Gastroesophageal sphincter (tissue), 4 donors: Measurements from ENCODE around the gene MINDY3. TPM values are rescaled to one million over a fixed set of nuclear protein-coding genes. Genes with fewer than 3 reads are reported as not detected.
"Not testable (repeated sequence)": the region's sequence is repeated elsewhere in the genome, so short reads cannot be mapped to it uniquely, and the experiment has no call there.

Experiments
- ATAC-seq: fragments of 150-250 bp; one replicate; pipeline ENCODE4 v1.9.1; 2016; ENCODE audit warnings: mild to moderate bottlenecking, moderate library complexity
- H3K27ac ChIP-seq, 4 donors: fragments of 200-600 bp; sonication (generic) in 3 of 4; 1 replicate in 3 of 4; 2 replicates in 1 of 4; pipeline ENCODE4 v1.5.1; 2016 to 2019
- H3K27me3 ChIP-seq: fragments of 200-600 bp; sonication (generic); one replicate; pipeline ENCODE4 v1.5.1; 2019
- H3K36me3 ChIP-seq, 2 donors: fragments of 200-600 bp; sonication (generic); one replicate each; pipeline ENCODE4 v1.5.1; 2019; ENCODE audit warnings: control low read depth in 1 of 2
- H3K4me1 ChIP-seq, 3 donors: fragments of 200-600 bp; sonication (generic); 1 replicate in 2 of 3; 2 replicates in 1 of 3; pipeline ENCODE4 v1.5.1; 2016 to 2019; ENCODE audit warnings: control low read depth in 2 of 3
- H3K4me3 ChIP-seq, 2 donors: fragments of 200-600 bp; sonication (generic); one replicate each; pipeline ENCODE4 v1.5.1; 2019; ENCODE audit warnings: mild to moderate bottlenecking in 1 of 2, moderate library complexity in 1 of 2
- H3K9me3 ChIP-seq, 3 donors: fragments of 200-600 bp; sonication (generic); one replicate each; pipeline ENCODE4 v1.5.1; 2017 to 2019; ENCODE audit warnings: control low read depth in 2 of 3
- EP300 ChIP-seq: sonication (generic); formaldehyde crosslinking; IDR thresholded peaks from one replicate; pipeline ENCODE4 v1.6.1; 2017; ENCODE audit warnings: antibody characterized with exemption, mild to moderate bottlenecking
- POLR2A ChIP-seq, 2 donors: fragments of 450-650 bp; IDR thresholded peaks; one replicate each; pipeline ENCODE4 v1.6.1; 2017; ENCODE audit warnings: antibody characterized with exemption in 2 of 2, mild to moderate bottlenecking in 2 of 2, moderate library complexity in 1 of 2
- POLR2AphosphoS5 ChIP-seq: sonication (generic); formaldehyde crosslinking; IDR thresholded peaks from one replicate; pipeline ENCODE4 v1.6.1; 2017; ENCODE audit warnings: antibody characterized with exemption
- WGBS, 2 donors: methylation state at CpG; one replicate each; pipeline ENCODE4 v1.1.5; 2018; ENCODE audit warnings: low coverage in 1 of 2; 5-methylcytosine and 5-hydroxymethylcytosine counted together
- total RNA-seq, 4 donors: library from RNA; depleted of rRNA; stranded (reverse); fragments of >200 nt; gene quantifications; one replicate each; pipeline ENCODE4 v1.1.0, GENCODE V29; 2016
- TF ChIP-seq, protein P1 (sequence below), 4 experiments: fragments of 200-600 bp in 2 of 4; fragments of 450-650 bp in 2 of 4; sonication (generic) in 1 of 4; IDR thresholded peaks; one replicate each; pipeline ENCODE4 v1.5.1; 2017 to 2019; ENCODE audit warnings: antibody characterized with exemption in 4 of 4, mild to moderate bottlenecking in 2 of 4, moderate library complexity in 2 of 4

The MINDY3 gene
- total RNA-seq, 4 donors from 2014 or later = 21.8 to 93.6 (median 36.7) TPM

- 79% methylated on average over 2 of the region's 3 CpGs; no CpG with 5 or more reads in 1 of the 2 donors for WGBS, 2 donors
- Histone ChIP-seq H3K4me1 (no peaks in the 10 kb centered on the region), H3K27me3 (peaks cover 55% of the 10 kb centered on the region), H3K4me3 (no peak overlapping the region), H3K27ac (no peak overlapping the region), H3K9me3 (no peaks in the 10 kb centered on the region), H3K36me3 (no peaks in the 10 kb centered on the region)
- ATAC-seq = no peak
- TF ChIP-seq POLR2A (IDR thresholded peaks at IDR 0.05) (no peak), EP300 (no peak), POLR2AphosphoS5 (no peak)
- TF ChIP-seq, protein P1, sequence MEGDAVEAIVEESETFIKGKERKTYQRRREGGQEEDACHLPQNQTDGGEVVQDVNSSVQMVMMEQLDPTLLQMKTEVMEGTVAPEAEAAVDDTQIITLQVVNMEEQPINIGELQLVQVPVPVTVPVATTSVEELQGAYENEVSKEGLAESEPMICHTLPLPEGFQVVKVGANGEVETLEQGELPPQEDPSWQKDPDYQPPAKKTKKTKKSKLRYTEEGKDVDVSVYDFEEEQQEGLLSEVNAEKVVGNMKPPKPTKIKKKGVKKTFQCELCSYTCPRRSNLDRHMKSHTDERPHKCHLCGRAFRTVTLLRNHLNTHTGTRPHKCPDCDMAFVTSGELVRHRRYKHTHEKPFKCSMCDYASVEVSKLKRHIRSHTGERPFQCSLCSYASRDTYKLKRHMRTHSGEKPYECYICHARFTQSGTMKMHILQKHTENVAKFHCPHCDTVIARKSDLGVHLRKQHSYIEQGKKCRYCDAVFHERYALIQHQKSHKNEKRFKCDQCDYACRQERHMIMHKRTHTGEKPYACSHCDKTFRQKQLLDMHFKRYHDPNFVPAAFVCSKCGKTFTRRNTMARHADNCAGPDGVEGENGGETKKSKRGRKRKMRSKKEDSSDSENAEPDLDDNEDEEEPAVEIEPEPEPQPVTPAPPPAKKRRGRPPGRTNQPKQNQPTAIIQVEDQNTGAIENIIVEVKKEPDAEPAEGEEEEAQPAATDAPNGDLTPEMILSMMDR (IDR thresholded peaks at IDR 0.05) = no peak
Measured at GRCh38 chr10:15884447-15884846, 24.1 kb upstream of the MINDY3 start.

DNA sequence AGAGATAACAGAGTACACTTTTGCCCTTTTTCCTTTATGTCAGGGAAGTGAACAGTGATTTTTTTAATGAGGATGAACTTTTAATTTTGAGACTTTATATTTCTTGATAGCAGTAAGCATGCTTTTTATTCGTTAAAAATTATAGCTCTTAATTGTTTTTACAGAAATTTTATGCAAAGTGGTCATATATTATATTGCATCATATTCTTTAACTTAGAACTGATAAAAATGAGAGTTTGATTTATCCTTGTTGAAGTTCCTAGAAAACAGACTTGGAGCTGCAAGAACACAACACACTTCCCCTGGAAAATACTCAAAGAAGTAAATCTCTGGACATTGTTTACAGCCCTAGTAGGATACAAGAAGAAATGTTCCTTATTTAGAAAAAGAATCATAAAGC lies 21.2 kb upstream of the MINDY3 start:
- Histone ChIP-seq H3K27me3 (peaks cover 50% of the 10 kb centered on the region), H3K4me1 (no peaks in the 10 kb centered on the region), H3K9me3 (no peaks in the 10 kb centered on the region), H3K4me3 (no peak overlapping the region), H3K27ac (no peak overlapping the region), H3K36me3 (no peaks in the 10 kb centered on the region)
- 78 to 80% methylated on average over 1 of the region's 1 CpG for WGBS, 2 donors
- no peak for ATAC-seq
- TF ChIP-seq POLR2AphosphoS5 (no peak), EP300 (no peak), POLR2A (IDR thresholded peaks at IDR 0.05) (no peak)
- TF ChIP-seq, protein P1 (IDR thresholded peaks at IDR 0.05) = no peak

DNA sequence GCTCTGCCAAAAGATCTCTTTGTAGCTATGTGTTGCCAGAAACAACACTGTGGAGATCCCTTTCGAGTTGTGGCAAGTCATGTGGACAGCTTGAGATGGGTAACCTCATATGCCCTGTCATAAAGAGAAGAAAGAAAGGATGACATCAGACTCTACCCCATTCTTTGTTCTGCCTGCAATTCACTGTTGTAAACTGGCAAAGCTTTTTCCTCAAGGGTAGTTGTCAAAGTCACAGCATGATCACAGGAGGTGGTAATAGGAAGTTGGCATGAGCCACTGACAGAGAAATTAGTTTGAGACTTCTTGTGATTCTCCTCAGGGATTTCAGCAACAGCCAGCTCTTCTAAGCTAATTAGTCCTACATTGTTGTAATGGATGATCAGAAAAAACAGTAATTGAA lies 19.4 kb upstream of the MINDY3 start:
- TF ChIP-seq EP300 (no peak), POLR2A (IDR thresholded peaks at IDR 0.05) (no peak), POLR2AphosphoS5 (no peak)
- TF ChIP-seq, protein P1 (IDR thresholded peaks at IDR 0.05) = no peak
- ATAC-seq = no peak
- H3K4me1 ChIP-seq = no peaks in the 10 kb centered on the region
- 27 to 38% methylated on average over 1 of the region's 1 CpG for WGBS, 2 donors
- no peaks in the 10 kb centered on the region for H3K36me3 ChIP-seq
- H3K27me3 ChIP-seq = peaks cover 39% of the 10 kb centered on the region
- H3K27ac ChIP-seq = no peak overlapping the region
- no peaks in the 10 kb centered on the region for H3K9me3 ChIP-seq
- H3K4me3 ChIP-seq = no peak overlapping the region

GRCh38 chr10:15879058-15879457 lies 18.8 kb upstream of the MINDY3 start:
- H3K9me3 ChIP-seq = no peaks in the 10 kb centered on the region
- H3K36me3 ChIP-seq = no peaks in the 10 kb centered on the region
- 37 to 40% methylated on average over 2 of the region's 2 CpGs for WGBS, 2 donors
- H3K4me1 ChIP-seq = no peaks in the 10 kb centered on the region
- H3K27ac ChIP-seq = no peak overlapping the region
- ATAC-seq = no peak
- TF ChIP-seq EP300 (no peak), POLR2A (IDR thresholded peaks at IDR 0.05) (no peak), POLR2AphosphoS5 (no peak)
- TF ChIP-seq, protein P1 (IDR thresholded peaks at IDR 0.05) = peak; percentile 18 to 50 (median 44)
- no peak overlapping the region for H3K4me3 ChIP-seq
- H3K27me3 ChIP-seq = peaks cover 36% of the 10 kb centered on the region

DNA sequence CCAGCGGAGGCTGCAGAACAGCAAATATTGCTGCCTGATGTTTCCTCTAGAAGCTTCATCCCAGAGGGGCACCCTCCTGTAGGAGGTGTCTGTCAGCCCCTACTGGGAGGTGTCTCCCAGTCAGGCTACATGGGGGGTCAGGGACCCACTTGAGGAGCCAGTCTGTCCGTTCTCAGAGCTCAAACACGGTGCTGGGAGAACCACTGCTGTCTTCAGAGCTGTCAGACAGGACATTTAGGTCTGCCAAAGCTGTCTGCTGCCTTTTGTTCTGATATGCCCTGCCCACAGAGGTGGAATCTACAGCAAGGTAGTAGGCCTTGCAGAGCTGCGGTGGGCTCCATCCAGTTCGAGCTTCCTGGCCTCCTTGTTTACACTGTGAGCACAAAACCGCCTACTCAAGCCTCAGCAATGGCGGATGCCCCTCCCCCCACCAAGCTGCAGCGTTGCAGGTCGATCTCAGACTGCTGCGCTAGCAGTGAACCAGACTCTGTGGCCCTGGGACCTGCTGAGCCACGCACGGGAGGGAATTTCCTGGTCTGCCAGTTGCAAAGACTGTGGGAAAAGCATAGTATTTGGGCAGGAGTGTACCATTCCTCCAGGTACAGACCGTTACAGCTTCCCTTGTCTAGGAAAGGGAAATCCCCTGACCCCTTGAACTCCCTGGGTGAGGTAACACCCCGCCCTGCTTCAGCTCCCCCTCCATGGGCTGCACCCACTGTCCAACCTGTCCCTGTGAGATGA lies 17.7 kb upstream of the MINDY3 start:
- no peak for ATAC-seq
- H3K36me3 ChIP-seq = no peaks in the 10 kb centered on the region
- H3K4me1 ChIP-seq = no peaks in the 10 kb centered on the region
- H3K27ac ChIP-seq = no peak overlapping the region
- TF ChIP-seq, protein P1 (IDR thresholded peaks at IDR 0.05) = no peak
- TF ChIP-seq POLR2A (IDR thresholded peaks at IDR 0.05) (no peak), EP300 (no peak), POLR2AphosphoS5 (no peak)
- peaks cover 43% of the 10 kb centered on the region for H3K27me3 ChIP-seq
- H3K4me3 ChIP-seq = no peak overlapping the region
- no peaks in the 10 kb centered on the region for H3K9me3 ChIP-seq
- 33 to 60% methylated on average over 1 of the region's 14 CpGs for WGBS, 2 donors

DNA sequence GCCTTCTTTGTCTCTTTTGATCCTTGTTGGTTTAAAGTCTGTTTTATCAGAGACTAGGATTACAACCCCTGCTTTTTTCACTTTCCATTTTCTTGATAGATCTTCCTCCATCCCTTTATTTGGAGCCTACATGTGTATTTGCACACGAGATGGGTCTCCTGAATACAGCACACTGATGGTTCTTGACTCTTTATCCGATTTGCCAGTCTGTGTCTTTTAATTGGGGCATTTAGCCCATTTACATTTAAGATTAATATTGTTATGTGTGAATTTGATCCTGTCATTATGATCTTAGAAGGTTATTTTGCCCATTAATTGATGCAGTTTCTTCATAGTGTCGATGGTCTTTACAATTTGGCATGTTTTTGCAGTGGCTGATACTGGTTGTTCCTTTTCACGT lies 16.0 kb upstream of the MINDY3 start:
- not testable (repeated sequence) for H3K9me3 ChIP-seq, H3K27ac ChIP-seq, H3K4me3 ChIP-seq, H3K4me1 ChIP-seq, ATAC-seq, H3K36me3 ChIP-seq
- peaks cover 44% of the 10 kb centered on the region for H3K27me3 ChIP-seq
- WGBS, 2 donors = 59 to 74% methylated on average over 3 to 4 of the region's 4 CpGs

GRCh38 chr10:15872645-15873044 lies 12.3 kb upstream of the MINDY3 start:
- H3K9me3 ChIP-seq, ATAC-seq, H3K36me3 ChIP-seq, H3K4me3 ChIP-seq, H3K4me1 ChIP-seq, H3K27ac ChIP-seq: not testable (repeated sequence)
- 82 to 100% methylated on average over 2 to 3 of the region's 4 CpGs for WGBS, 2 donors
- H3K27me3 ChIP-seq = peaks cover 43% of the 10 kb centered on the region
